Measurements from ENCODE around the gene ASB4.
A peak's percentile ranks its signal among the peaks of the same experiment; 100 is the strongest.

Gene ASB4

DNA sequence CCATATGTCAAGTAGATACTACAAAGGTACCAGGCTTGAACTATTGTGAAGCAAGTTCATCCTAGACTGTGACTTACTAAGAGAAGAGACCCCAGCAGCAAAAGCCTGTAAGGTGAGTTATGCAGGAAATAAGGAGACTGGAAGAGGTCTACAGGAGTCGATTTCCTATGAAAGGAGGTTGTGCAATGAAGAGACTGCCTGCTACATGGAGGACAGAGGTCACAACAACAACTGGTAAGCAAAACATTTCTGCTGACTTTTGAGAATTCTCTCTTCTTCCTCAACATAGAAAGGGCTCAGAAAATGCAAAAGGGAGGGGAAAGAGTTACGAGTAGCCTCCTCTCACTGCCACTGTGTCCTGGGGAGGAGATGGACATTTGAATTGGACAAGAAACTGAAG is 68.2 kb downstream of the ASB4 start:
- H3K4me3 ChIP-seq (replicated peaks; ENCODE audit: low read depth, low read length) = no peak overlapping the region
- peak; percentile 35 for DNase-seq (ENCODE audit: low read depth)
- TF ChIP-seq, protein P1, sequence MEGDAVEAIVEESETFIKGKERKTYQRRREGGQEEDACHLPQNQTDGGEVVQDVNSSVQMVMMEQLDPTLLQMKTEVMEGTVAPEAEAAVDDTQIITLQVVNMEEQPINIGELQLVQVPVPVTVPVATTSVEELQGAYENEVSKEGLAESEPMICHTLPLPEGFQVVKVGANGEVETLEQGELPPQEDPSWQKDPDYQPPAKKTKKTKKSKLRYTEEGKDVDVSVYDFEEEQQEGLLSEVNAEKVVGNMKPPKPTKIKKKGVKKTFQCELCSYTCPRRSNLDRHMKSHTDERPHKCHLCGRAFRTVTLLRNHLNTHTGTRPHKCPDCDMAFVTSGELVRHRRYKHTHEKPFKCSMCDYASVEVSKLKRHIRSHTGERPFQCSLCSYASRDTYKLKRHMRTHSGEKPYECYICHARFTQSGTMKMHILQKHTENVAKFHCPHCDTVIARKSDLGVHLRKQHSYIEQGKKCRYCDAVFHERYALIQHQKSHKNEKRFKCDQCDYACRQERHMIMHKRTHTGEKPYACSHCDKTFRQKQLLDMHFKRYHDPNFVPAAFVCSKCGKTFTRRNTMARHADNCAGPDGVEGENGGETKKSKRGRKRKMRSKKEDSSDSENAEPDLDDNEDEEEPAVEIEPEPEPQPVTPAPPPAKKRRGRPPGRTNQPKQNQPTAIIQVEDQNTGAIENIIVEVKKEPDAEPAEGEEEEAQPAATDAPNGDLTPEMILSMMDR (IDR thresholded peaks at IDR 0.05; ENCODE audit: low read length, missing control alignments) = no peak

DNA sequence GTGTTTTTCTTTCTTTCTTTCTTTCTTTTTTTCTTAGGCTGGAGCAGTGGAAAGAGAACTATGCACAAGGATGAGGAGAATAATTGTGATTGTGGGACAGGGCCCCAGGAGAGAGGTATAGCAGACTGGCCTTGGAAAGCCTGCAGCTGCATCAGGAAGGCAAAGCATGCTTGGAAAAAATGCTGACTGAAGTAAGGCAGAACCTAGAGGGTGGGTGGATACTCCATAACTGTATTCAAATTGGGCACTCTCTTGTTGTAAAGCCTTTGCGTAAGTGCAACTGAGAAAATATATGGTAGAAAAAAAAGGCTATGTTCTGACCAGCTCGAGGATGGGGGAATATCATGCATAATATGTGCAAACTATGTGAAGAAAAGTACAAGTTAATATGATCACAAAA is 71.0 kb downstream of the ASB4 start:
- no peak overlapping the region for H3K4me3 ChIP-seq (replicated peaks; ENCODE audit: low read depth, low read length)
- DNase-seq (ENCODE audit: low read depth) = no peak

DNA sequence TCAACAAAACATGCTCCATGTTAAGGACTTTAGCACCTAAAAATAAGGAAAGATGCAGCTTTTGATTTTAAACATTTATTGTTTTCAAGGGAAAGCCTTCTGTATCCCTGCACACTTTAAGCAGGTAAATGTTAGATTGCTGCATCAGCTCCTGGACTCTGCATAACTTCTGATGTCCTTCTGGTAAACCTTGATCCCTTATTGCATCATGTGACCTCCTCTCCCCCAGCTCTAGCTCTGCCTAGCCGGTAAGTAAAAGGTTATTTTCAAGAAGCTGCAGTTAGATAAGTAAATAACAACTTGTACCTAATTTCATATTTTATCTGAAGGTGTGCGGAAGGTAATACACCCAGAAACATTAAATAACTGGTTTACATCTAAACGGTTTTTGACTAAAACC is 73.1 kb downstream of the ASB4 start:
- TF ChIP-seq, protein P1 (IDR thresholded peaks at IDR 0.05; ENCODE audit: low read length, missing control alignments) = no peak
- H3K4me3 ChIP-seq (replicated peaks; ENCODE audit: low read depth, low read length) = no peak overlapping the region
- DNase-seq (ENCODE audit: low read depth) = no peak

More for the DNA sequence above, 71.0 kb downstream of the ASB4 start:
- TF ChIP-seq, protein P1 (IDR thresholded peaks at IDR 0.05; ENCODE audit: low read length, missing control alignments) = no peak

DNA sequence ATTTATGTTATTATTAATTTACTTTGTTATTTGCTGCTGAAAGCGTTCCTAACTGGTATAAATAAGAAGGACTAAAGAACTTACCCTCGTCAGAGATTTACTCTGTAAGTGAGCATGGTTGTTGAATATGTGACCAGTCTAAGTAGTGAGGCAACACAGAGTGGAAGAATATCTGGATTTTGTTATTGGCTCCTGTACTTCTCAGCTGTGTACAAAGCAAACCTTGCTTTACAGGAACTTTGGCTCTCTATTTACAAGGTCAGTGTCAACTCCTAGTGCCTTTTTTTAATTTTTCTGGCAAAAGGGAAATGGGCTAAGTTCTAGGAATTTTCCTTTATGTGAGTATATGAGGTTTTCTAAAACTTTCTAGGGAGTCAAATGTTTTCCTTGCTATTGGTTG is 74.9 kb downstream of the ASB4 start:
- no peak for DNase-seq (ENCODE audit: low read depth)
- TF ChIP-seq, protein P1 (IDR thresholded peaks at IDR 0.05; ENCODE audit: low read length, missing control alignments) = no peak
- H3K4me3 ChIP-seq (replicated peaks; ENCODE audit: low read depth, low read length) = no peak overlapping the region

DNA sequence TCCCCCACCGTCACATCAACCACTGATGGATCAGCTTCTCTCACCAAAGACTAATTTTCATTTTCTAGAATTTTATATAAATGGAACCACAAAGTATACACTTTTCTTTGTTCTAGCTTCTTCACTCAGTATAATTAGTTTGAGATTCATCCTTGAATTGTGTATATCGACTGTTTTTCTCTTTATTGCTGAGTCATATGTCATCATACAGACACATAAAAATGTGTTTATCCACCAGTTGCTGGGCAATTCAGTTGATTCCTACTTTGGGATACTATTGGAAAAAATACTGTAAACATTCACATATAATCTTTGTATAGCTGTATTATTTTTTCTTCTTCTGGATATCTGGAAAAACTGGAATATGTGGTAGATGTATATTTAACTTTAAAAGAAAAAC is 84.0 kb downstream of the ASB4 start:
- DNase-seq (ENCODE audit: low read depth) = no peak
- TF ChIP-seq, protein P1 (IDR thresholded peaks at IDR 0.05; ENCODE audit: low read length, missing control alignments) = no peak
- H3K4me3 ChIP-seq (replicated peaks; ENCODE audit: low read depth, low read length) = no peak overlapping the region

DNA sequence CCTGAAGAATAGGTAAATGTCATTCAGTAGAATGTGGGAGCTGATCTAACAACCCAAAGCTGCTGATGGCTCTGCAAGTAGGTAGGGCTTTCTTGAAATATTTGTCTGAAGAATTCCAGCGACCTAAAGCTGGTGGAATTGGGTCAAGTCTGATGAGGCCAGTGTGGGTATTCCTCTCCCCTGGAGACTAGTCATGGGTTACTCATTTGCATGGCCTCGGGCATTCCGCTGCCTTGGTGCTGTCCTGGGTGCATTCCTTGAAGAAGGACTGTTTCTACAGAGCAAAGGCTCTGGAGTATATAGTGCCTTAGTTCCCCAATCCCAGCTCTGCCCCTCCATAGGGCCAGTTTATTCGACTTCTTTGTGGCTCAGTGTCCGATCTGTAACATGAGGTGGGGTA is 91.4 kb downstream of the ASB4 start:
- no peak overlapping the region for H3K4me3 ChIP-seq (replicated peaks; ENCODE audit: low read depth, low read length)
- TF ChIP-seq, protein P1 (IDR thresholded peaks at IDR 0.05; ENCODE audit: low read length, missing control alignments) = no peak
- DNase-seq (ENCODE audit: low read depth) = no peak

DNA sequence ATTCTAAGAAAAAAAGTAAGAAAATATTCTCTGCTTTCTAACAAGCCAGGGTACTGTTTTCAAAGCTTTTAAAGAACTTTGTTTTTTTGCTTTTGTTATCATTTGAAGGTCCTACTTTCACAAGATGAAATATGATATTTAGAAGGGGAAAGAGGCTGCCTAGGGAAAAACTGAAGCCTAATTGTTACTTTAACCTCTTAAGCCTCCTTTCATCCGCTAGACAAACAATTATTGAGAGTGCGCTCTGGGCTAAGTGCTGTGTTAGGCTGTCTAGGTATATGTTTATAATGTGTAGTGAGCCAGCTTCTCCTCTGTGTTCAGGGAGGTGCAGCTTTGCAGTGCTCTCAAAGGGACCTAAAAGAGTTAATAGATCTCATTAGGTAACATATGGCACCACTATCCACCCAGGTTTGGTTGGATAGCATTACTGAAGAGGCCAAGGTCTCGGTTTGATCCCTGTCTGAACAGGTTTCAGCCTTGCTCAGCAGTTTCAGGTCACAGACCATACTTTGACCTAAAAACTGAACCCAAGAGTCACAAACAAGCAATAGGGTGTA is 92.6 kb downstream of the ASB4 start:
- TF ChIP-seq, protein P1 (IDR thresholded peaks at IDR 0.05; ENCODE audit: low read length, missing control alignments) = no peak
- no peak overlapping the region for H3K4me3 ChIP-seq (replicated peaks; ENCODE audit: low read depth, low read length)
- DNase-seq (ENCODE audit: low read depth) = no peak
